Dedifferentiated amniotic fluid mesenchymal stem cell (primary cell): ENCODE results near the gene LAD1.

Experiments
- DNase-seq: peaks from one replicate; pipeline ENCODE4 v3.0.0-alpha.2; 2016; ENCODE audit errors: extremely low spot score

The LAD1 gene, protein sequence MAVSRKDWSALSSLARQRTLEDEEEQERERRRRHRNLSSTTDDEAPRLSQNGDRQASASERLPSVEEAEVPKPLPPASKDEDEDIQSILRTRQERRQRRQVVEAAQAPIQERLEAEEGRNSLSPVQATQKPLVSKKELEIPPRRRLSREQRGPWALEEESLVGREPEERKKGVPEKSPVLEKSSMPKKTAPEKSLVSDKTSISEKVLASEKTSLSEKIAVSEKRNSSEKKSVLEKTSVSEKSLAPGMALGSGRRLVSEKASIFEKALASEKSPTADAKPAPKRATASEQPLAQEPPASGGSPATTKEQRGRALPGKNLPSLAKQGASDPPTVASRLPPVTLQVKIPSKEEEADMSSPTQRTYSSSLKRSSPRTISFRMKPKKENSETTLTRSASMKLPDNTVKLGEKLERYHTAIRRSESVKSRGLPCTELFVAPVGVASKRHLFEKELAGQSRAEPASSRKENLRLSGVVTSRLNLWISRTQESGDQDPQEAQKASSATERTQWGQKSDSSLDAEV

GRCh38 chr1:201399018-201399351, at the start of gene LAD1:
Gene LAD1, minus strand, starts transcription at chr1:201399324. Its CDS starts 18 bp downstream, at chr1:201399306.
- no peak for DNase-seq

- no peak for DNase-seq
Measured at GRCh38 chr1:201447903-201448871, 49.1 kb upstream of the LAD1 start.

DNA sequence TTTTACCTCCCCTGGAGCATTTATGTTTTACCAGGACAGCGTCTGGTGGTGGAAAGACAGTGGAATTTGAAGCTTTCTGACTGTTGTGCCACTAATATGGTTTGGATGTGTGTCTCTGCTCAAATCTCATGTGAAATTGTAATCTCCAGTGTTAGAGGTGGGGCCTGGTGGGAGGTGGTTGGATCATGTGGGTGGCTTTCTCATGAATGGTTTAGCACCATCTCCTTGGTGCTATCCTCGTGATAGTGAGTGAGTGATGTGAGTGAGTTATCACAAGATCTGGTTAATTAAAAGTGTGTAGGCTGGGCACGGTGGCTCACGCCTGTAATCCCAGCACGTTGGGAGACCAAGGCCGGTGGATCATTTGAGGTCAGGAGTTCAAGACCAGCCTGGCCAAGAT, 46.2 kb upstream of the LAD1 start:
- no peak for DNase-seq

DNA sequence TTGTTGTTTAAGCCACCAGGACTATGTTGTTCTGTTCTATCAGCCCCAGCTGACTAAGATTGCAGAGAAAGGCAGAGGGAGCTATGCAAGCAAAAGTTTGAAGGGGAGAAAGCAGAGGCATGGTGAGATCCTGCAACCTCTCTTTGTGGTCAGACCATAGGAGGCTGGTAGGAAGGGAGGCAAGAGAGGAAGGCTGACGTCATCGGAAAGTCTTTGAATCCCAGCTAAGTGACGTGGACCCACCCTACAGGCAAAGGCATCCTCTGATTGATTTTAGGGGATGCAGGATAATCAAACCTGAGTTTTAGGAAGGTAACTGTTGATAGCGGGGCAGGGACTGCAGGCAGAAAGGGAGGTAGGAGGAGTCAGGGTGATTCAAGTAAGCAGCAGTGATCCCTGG, 45.7 kb upstream of the LAD1 start:
- no peak for DNase-seq

DNA sequence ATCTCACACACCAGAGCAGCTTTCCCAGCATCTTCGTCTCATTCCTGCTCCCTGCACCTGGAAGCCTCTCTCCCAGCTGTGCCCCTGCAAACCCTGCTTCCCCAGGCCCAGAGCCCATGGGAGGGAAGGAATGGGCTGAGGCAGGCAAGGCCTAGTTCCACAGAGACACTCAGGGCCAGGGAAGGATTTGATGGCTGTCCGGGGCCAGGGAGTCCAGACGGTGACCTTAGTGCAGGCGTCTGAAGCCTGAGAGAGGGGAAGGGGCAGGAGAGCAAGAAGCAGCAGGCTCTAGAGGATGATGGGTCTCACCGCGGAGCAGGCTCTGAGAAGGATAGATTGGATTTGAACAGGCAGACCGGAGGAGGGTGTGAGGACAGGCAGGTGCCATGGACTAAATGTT, 44.6 kb upstream of the LAD1 start:
- DNase-seq, result no peak

- no peak for DNase-seq
Measured at GRCh38 chr1:201436969-201437368, 37.8 kb upstream of the LAD1 start.

- no peak for DNase-seq
Measured at GRCh38 chr1:201436393-201436792, 37.3 kb upstream of the LAD1 start.

GRCh38 chr1:201434266-201434665, 35.1 kb upstream of the LAD1 start:
- DNase-seq, result no peak

- no peak for DNase-seq
Measured at GRCh38 chr1:201433609-201434008, 34.5 kb upstream of the LAD1 start.

DNA sequence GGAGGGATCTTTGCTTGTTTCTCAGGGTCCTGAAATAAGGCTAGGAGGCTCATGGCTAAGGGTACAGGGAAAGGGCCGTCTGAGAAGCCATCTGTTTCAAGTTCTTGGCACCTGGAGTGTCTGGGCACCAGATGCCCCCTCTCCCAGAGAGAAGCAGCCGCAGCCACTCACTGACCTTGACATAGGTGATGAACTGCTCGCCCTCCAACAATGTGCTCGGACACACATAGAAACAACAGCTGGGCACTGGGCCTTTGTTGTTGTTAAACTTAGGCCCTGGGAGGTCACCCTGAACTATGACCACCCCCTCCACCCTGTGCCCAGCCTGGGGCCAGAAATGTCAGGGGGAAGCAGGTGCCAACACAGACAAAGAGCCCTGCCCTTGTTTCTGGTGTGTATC, 31.7 kb upstream of the LAD1 start:
- DNase-seq, result no peak

GRCh38 chr1:201429736-201430501, 30.8 kb upstream of the LAD1 start:
- DNase-seq, result no peak

DNA sequence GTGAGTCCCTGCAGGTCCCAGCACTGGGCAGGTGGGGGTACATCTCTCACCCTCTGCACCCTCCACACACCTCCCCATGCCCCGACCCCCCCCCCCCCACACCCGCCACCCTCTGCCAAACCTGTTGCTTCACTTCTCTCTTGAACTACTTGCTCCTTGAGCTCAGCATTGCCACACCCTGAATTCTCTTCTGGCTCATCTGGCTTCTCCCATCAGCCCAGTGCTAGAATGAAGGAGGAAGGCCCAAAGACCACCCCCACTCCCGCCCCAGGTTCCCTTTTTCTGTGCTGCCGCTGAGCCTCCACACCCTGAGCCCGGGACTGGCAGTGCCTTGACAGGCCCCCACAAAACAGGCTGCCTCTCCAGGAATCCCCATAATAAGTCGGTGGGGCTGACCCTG, 28.8 kb upstream of the LAD1 start:
- DNase-seq, result no peak

- DNase-seq, result no peak
Measured at GRCh38 chr1:201426479-201427310, 27.6 kb upstream of the LAD1 start.

GRCh38 chr1:201424146-201424545, 25.0 kb upstream of the LAD1 start:
- DNase-seq, result no peak

DNA sequence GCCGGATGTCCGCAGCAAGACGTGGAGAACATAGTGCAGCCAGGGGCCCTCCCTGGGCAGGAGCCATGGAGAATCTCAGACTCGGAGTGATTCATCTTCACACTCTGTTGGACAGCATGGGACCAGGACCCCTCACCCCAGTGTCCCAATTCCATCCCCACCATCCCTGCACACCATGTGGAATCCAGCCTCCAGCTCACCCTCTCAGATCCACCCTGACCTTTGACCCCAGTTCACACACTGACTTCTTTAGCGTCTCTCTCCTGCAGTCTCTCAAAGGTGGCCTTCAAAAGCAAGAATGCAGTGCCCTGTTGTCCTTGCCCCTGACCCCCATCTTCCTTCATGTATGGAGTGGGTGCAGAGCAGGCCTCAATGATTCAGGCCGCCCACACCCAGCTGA, 24.5 kb upstream of the LAD1 start:
- DNase-seq, result no peak

DNA sequence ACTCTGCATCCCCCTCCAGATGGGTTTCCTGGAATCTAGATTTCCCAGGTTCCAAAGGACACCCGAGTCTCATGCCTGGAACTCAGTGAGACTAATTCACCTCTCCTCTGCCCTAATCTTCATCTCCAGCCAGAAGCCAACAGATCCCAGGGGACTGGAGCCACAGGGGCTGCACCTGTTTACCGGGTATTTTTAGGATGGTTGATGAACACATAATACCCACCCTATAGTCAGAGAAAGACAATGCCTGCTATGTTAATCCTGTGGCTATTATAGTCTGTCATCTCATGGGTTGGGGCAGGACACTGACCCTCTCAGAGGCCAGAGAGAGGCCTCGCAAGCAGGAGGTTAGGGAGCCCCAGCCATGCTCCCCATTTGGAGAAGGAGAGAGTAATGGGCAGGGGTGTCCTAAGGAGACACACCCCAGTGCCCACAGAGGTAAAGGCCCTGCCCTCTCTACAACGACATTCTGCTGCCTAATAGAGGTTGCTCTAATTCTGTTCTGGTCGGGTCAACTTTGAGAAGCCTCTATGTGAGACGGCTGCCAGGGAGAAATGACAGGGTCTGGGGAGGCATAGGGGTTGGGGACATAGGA, 23.4 kb upstream of the LAD1 start:
- DNase-seq, result no peak

DNA sequence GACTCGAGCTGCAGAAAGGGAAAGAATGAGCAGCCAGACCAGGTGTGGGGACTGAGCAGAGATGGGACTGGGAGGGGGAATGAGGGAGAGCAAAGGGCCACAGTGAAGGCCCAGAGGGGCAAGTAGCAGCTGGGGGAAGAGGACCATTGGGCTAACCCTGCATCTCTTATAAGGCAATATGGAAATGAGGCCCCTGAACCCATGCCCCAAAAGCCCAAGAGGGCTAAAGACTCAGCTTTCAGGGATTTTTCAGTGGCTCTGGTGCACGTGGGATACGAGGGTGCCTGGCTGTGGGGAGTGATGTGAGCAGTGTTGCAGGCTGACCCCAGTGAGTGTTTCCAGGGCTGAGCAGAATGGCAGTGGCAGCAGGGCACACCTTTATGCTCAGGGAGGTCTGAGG, 22.9 kb upstream of the LAD1 start:
- DNase-seq, result no peak

DNA sequence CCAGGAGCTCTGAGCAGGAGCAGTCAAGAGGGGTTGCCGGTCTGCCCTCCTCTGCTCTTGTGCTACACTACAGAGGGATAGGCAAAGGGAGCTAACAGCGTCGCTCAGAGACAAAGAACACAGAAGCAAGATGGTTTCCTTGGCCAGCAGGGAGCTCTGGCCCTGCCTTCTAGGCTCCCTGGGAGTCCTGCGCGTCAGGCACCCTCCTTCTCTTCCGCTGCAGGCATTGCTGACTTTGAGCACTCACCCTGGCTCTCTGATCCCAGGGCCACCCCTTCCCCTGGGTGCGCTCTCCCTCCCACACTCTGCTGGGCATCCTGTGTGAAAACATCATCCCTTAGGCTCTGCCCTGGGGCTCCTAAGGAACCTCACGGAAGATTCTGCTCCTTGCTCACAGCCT, 21.9 kb upstream of the LAD1 start:
- DNase-seq, result no peak

DNA sequence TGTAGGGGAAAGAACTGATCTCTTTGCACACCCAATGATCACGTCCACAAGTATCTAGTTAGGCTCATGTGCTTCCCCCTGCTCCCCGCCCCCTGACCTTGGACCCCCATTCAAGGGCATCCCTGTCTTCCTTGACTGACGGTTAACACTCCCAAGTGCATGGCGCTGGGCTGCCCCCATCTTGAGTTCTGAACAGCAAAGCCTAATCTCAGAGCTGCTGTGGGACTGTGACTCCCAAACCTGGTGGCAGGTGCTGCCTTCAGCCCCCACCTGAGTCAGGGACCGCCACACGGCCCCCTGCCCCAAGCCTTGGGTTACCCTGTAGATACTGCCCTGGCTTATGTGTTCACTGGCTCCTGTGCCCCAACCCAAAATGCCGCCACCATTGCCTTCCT, 21.5 kb upstream of the LAD1 start:
- no peak for DNase-seq

DNA sequence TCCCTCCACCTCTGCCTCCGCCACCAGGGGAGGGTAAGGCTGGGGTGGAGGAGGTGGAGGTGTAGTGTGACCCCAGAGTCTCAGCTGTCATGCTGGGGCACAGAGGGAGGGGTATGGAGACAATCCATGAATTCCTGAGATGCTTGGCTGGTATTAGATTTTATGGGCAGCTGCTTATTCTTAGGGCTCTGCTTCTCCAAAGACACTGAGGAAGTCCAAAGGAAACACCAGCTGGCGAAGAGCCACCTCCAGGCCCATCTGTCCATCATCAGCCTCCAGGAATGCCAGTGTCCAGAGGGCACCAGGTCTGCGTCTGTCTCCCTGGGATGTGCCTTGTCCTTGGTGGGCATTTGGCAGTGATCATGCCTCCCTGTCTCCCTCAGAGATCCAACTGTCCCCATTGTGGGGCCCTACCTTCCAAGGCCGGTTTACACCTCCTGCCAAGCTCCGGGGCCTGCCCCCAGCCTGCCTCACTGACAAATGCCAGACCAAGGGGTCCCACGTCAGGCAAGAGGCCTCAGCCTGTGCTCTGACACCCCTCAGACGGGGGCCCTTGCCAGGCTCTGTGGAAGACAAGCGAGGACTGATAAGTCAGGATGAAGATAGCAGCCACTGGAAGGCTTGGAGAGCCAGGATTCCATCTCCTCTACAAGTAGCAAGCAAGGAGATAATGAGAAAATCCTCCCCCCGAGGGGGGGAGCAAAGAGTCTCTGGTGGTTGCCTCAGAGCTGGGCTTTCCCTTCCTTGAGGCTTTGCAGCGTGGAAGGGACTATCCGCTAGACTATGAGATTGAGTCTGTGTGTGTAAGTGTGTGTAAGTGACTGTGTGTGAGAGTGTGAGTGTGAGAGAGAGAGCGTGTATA, 20.9 kb upstream of the LAD1 start:
- no peak for DNase-seq
